GM12864 (cell line): ENCODE data around the gene SVBP.

ENCODE experiments used
- DNase-seq: peaks from one replicate; pipeline ENCODE4 v3.0.0-alpha.2; 2011; ENCODE audit warnings: low read depth
- H3K4me3 ChIP-seq: 2 replicates; pipeline ENCODE4 v1.5.1; 2011; ENCODE audit warnings: mild to moderate bottlenecking, low read depth, low read length, control low read depth
- TF ChIP-seq, protein P1 (sequence below): IDR thresholded peaks from 2 replicates; pipeline ENCODE4 v1.5.1; 2011; ENCODE audit warnings: low read depth, mild to moderate bottlenecking, moderate library complexity, low read length, control low read depth, inconsistent platforms; ENCODE audit errors: missing control alignments

Gene SVBP

DNA sequence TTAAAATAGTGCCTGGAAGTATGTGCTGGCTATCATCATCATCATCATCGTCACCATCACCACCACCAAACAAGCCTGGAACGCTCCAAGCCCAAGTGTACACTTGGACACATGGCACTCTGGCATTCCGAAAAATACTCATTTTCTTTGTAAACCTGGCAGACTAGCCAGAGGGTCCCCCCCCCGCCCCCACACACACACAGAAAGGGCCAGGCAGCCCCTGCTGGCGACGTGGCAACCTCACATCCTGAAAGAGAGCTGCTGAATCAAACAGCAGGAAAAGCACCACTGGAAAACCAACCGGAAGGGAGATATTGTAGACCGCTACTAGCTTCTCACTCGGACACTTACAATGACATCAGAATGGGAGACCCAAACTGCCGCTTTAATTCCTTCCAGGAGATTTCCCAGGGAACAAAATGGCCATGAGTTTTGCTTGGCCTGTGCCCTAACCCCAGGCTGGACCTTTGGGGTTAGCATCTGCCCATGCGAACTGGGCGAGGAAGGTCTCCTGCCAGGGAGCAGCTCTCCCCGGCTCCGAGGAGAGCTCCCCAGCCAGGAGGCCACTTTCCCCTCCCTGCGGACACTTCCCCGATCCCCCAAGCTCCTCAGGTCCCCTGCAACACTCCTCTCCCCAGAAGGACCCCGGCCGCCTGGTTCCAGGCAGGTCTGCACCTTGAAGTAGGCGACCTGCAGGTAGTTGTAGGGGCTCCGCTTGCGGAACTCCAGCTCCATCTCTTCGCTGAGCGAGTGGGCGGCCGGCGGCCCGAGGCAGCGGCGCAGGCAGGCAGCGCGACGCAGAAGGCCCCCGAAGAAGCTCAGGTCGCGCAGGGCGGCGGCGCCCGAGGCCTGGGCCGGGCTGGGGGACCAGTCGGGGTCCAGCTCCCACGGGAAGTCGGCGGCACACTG lies 51.1 kb downstream of the SVBP start:
- DNase-seq: no peak
- H3K4me3 ChIP-seq: peak overlapping the region; percentile 99
- TF ChIP-seq, protein P1, sequence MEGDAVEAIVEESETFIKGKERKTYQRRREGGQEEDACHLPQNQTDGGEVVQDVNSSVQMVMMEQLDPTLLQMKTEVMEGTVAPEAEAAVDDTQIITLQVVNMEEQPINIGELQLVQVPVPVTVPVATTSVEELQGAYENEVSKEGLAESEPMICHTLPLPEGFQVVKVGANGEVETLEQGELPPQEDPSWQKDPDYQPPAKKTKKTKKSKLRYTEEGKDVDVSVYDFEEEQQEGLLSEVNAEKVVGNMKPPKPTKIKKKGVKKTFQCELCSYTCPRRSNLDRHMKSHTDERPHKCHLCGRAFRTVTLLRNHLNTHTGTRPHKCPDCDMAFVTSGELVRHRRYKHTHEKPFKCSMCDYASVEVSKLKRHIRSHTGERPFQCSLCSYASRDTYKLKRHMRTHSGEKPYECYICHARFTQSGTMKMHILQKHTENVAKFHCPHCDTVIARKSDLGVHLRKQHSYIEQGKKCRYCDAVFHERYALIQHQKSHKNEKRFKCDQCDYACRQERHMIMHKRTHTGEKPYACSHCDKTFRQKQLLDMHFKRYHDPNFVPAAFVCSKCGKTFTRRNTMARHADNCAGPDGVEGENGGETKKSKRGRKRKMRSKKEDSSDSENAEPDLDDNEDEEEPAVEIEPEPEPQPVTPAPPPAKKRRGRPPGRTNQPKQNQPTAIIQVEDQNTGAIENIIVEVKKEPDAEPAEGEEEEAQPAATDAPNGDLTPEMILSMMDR: peak; percentile 56

DNA sequence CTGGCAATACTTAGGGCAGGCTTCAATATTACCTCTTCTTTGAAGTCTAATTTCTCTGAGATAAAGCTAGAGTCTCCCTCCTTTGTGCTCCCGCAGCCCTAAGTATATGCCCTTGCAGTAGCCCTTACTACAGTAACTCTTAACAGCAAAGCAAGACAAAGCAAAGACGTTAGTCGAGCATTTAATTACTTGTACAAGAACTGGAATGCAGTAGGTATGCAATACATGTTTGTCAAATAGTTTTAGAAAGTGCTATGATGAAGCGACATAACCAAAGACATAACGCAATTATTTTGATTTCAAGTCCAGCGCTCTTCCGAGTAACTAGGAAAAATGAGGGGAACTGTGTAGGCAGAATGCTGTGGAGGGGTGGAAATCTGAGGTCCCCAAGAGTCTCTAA lies 51.9 kb downstream of the SVBP start:
- TF ChIP-seq, protein P1: no peak
- no peak for DNase-seq
- peak overlapping the region; percentile 99 for H3K4me3 ChIP-seq

DNA sequence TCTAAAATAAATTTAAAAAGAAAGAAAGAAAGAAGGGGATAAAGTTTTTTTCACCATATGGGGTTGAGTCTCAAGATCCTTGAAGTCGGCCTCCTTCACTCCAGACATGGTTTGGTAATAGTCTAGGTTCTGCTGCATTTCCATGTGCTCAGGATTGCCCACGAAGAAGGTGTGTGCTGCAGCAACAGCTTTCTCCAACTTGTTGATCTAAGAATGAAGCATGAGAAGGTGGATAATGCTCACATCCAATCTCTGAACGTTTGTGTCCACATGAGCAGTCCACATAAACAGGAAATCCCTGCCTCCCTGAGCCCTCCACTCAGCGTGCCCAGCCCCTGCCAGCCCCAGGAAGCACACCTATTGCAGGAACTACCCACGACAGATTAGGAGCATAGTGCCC lies 54.9 kb downstream of the SVBP start:
- DNase-seq: no peak
- no peak overlapping the region for H3K4me3 ChIP-seq
- TF ChIP-seq, protein P1: no peak

DNA sequence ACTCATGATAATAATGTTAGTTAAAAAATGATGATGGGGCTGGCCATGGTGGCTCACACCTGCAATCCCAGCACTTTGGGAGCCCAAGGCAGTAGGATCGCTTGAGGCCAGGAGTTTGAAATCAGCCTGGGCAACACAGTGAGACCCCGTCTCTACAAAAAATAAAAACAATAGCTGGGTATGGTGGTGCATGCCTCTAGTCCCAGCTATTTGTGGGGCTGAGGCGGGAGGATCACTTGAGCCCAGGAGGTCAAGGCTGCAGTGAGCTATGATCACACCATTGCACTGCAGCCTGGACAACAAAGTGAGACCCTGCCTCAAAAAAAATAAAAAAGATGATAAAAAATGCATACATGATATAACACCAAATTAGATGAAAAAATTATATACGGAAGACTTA lies 55.6 kb downstream of the SVBP start:
- TF ChIP-seq, protein P1: no peak
- no peak for DNase-seq
- no peak overlapping the region for H3K4me3 ChIP-seq

DNA sequence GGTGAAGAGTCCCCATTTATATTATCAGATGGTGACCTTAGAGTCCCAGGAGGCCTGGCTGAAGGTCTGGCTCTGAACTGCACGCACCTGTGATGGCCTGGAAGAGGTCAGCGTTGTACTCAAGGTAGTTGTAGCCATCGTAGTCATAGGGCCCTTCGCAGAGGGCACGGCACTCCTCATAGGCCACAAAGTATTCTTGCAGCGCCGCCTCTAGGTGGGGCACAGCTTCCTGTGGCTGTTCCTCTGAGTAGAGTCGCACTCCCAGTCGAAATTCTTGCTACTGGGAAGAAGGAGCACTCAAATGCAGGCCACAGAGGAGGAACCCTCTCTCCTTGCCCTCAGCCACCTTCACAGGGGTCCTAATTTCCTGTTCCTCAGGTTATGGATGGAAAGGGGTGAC lies 58.1 kb downstream of the SVBP start:
- TF ChIP-seq, protein P1: no peak
- H3K4me3 ChIP-seq: no peak overlapping the region
- no peak for DNase-seq

DNA sequence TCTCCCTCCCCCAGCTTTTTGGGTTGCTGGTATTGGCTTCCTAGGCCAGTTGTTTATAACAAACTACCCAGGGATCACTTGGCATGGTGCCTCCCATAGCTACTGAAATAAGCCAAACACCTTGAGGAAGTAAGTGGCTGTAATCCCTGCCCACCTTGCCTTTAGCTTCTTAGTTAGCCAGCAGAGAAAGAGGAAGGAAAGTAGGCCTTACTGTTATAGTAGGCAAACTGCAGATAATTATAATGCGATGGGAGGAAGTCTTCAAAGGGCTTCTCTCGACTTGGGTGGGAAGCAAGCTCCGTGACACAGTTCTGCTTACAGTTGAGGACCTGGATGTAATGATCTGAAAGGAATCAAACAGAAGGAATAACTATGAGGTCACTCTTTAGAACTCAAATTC lies 58.6 kb downstream of the SVBP start:
- DNase-seq: no peak
- TF ChIP-seq, protein P1: no peak
- H3K4me3 ChIP-seq: no peak overlapping the region

DNA sequence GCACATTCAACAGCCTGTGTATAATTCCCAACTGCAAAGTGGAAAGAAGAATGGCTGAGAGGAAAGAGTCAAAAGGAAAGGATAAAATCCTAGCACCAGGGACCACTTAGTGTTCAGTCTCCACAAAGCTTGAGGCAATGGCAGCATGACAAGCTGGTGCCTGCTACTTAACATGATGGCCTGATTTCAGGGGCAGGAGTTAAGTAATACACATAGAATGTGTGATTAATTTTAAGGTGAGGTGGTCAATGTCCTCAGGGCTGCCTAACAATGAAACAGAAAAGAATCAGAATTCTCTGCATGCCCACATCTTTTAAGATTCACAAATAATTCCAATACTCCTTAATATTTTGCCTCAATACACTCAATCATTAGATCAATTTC lies 59.3 kb downstream of the SVBP start:
- no peak for DNase-seq
- TF ChIP-seq, protein P1: no peak
- no peak overlapping the region for H3K4me3 ChIP-seq
